ENCODE measurements around the gene SULT1C4. TPM values are rescaled to one million over a fixed set of nuclear protein-coding genes. Genes with fewer than 3 reads are reported as not detected.

Gene SULT1C4
- total and polyA plus RNA-seq, 2 experiments from 2014 or later, result 0.87 to 2.1 TPM

GRCh38 chr2:108401800-108402199 lies 24.0 kb downstream of the SULT1C4 start:
- no peak overlapping the region for H2AFZ ChIP-seq
- no peak overlapping the region for H3K4me2 ChIP-seq
- H3K27ac Mint-ChIP-seq, result no peak overlapping the region
- peaks cover 11% of the 10 kb centered on the region; the same call in 1 of the 2 replicates for H3K36me3 ChIP-seq (ENCODE audit: insufficient read depth)
- H3K27me3 Mint-ChIP-seq (ENCODE audit: insufficient read depth, low read depth, poor library complexity), result no peaks in the 10 kb centered on the region
- no peaks in the 10 kb centered on the region for H3K79me2 ChIP-seq (replicated peaks; ENCODE audit: insufficient read depth)
- no peaks in the 10 kb centered on the region for H4K20me1 ChIP-seq (replicated peaks; ENCODE audit: insufficient read depth)
- peaks cover 16% of the 10 kb centered on the region for H3K4me1 ChIP-seq (ENCODE audit: insufficient read depth)
- H3K4me1 Mint-ChIP-seq, result peaks cover 17% of the 10 kb centered on the region
- no peak overlapping the region for H3K4me3 Mint-ChIP-seq
- ATAC-seq (no peak), DNase-seq (ENCODE audit: low spot score) (no peak)
- H3K36me3 Mint-ChIP-seq (ENCODE audit: low read depth), result peaks cover 67% of the 10 kb centered on the region
- no peaks in the 10 kb centered on the region for H3F3A ChIP-seq (replicated peaks; ENCODE audit: low read depth)
- no peak overlapping the region for H3K27ac ChIP-seq (ENCODE audit: low read depth)
- H3K9me3 Mint-ChIP-seq, result peaks cover 69% of the 10 kb centered on the region
- TF ChIP-seq EZH2 (IDR thresholded peaks at IDR 0.05; ENCODE audit: low read depth, unreplicated experiment), result no peak
- no peak for TF ChIP-seq POLR2AphosphoS5 (IDR thresholded peaks at IDR 0.05; ENCODE audit: low read depth)
- no peak for TF ChIP-seq ZNF114 (CRISPR knock-in tag; IDR thresholded peaks at IDR 0.05)
- no peak for TF ChIP-seq ZNF331 (CRISPR knock-in tag; IDR thresholded peaks at IDR 0.05; ENCODE audit: low read depth)
- H3K4me3 ChIP-seq, result no peak overlapping the region
- 0 out of 2 replicates have a peak, but pooled peaks cover 6% of the 10 kb centered on the region for H3K9me2 ChIP-seq (ENCODE audit: insufficient read depth)
- no peaks in the 10 kb centered on the region for H3K27me3 ChIP-seq (ENCODE audit: insufficient read depth)

- no peaks in the 10 kb centered on the region for H3K27me3 ChIP-seq (ENCODE audit: insufficient read depth)
- Mint-ChIP-seq H3K27me3 (ENCODE audit: insufficient read depth, low read depth, poor library complexity) (no peaks in the 10 kb centered on the region), H3K4me3 (no peak overlapping the region), H3K27ac (no peak overlapping the region), H3K9me3 (peaks cover 61% of the 10 kb centered on the region), H3K4me1 (peaks cover 14% of the 10 kb centered on the region; the same call in 2 of the 3 replicates), H3K36me3 (ENCODE audit: low read depth) (peaks cover 54% of the 10 kb centered on the region)
- no peak overlapping the region for H3K4me3 ChIP-seq
- H2AFZ ChIP-seq, result no peak overlapping the region; the same call in 1 of the 2 replicates
- peak overlapping the region; percentile 59; the same call in 1 of the 2 replicates for H3K27ac ChIP-seq (ENCODE audit: low read depth)
- TF ChIP-seq ZNF462 (CRISPR knock-in tag; IDR thresholded peaks at IDR 0.05) (peak; percentile 83; the same call in 1 of the 2 replicates), STAT1 (IDR thresholded peaks at IDR 0.05; ENCODE audit: unreplicated experiment) (no peak)
- DNase-seq (ENCODE audit: low spot score) (peak; percentile 46), ATAC-seq (no peak)
- H4K20me1 ChIP-seq (replicated peaks; ENCODE audit: insufficient read depth), result no peaks in the 10 kb centered on the region
- H3K9me2 ChIP-seq (ENCODE audit: insufficient read depth), result 0 out of 2 replicates have a peak, but pooled peaks cover 10% of the 10 kb centered on the region
- no peaks in the 10 kb centered on the region for H3F3A ChIP-seq (replicated peaks; ENCODE audit: low read depth)
- H3K4me2 ChIP-seq, result peak overlapping the region; percentile 55; the same call in 1 of the 2 replicates
- 0 out of 2 replicates have a peak, but pooled peaks cover 11% of the 10 kb centered on the region for H3K4me1 ChIP-seq (ENCODE audit: insufficient read depth)
- H3K79me2 ChIP-seq (replicated peaks; ENCODE audit: insufficient read depth), result no peaks in the 10 kb centered on the region
- H3K36me3 ChIP-seq (ENCODE audit: insufficient read depth), result peaks cover 11% of the 10 kb centered on the region; the same call in 1 of the 2 replicates
These were observed 25.7 kb downstream of the SULT1C4 start for GRCh38 chr2:108403494-108403893.

All from GM23338 (cell line).